K562 treated with DMSO at 1 percent for 4 hours (cell line): ENCODE results near the gene TMEM59. TPM values are rescaled to one million over a fixed set of nuclear protein-coding genes. Genes with fewer than 3 reads are reported as not detected.

Source experiments
- total RNA-seq: library from RNA; unstranded; fragments of 300-600 nt; gene quantifications from 2 replicates; pipeline ENCODE4 v1.2.3, GENCODE V29; 2022; ENCODE audit not compliant: insufficient read depth

The TMEM59 gene, protein sequence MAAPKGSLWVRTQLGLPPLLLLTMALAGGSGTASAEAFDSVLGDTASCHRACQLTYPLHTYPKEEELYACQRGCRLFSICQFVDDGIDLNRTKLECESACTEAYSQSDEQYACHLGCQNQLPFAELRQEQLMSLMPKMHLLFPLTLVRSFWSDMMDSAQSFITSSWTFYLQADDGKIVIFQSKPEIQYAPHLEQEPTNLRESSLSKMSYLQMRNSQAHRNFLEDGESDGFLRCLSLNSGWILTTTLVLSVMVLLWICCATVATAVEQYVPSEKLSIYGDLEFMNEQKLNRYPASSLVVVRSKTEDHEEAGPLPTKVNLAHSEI
- total RNA-seq, result 134 and 160 TPM in 2 replicates

DNA sequence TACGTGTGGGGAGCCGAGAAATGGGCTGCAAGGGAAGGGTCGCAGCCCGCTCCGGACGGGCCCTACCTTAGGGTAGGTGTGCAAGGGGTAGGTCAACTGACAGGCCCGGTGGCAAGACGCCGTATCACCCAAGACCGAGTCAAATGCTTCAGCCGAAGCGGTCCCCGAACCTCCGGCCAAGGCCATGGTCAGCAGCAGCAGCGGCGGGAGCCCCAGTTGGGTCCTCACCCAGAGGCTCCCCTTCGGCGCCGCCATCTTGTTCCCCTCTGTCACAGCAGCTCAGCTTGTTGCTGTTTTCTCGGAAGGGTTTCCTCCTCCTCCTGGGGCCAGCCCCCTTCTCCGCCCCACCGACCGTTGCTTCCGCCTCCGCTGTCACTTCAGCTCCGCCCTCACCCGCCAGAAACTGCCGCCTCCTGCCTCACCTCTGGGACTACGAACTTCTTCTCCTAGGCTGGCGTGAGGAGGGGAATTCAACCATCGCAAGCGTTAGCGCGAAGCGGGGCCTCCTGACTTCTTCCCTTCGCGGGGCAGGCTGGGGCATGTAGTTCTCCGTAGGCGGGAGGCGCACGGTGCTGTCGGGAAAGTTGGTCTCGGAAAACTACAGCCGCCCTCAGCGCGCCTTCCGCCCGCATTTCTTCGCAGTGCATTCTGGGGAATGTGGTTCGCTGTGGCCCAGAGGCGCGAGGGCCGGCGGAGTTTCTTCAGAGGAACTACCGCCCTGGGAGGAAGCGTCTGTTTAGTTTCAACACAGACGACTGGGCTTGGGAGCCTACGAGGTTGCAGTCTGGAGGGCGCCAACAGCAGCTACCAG is at the start of gene TMEM59, which contains the start of gene TCEANC2:
Gene TMEM59 (minus strand): TSS at position 271 of the 811 bp plus-strand sequence. CDS start 16 bp downstream, at position 255.
Gene TCEANC2 (plus strand): TSS at position 675 of the 811 bp plus-strand sequence. CDS start 815 bp downstream, outside the sequence.

DNA sequence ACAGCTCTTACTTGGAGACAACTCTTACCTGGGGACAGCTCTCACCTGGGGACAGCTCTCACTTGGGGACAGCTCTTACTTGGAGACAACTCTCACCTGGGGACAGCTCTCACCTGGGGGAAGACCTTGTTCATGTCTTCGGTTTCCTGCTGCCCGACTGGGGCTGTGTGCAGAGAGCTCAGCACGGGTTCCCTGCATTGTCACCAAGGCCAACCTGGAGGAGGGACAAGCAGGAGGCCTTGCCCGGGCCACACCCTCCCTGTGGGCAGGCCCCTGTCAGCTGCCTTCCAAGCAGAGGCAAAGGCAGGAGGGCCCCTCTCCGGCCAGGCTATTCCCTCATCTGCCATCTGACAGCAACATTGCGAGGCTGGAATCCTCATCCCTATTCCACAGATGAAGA is 35.0 kb downstream of the TMEM59 start, which contains the start of gene LDLRAD1:
Gene LDLRAD1 (minus strand): TSS at position 208 of the 400 bp plus-strand sequence. CDS start 74 bp downstream, at position 134.

Other genes starting within 250 kb of the TMEM59 start
- 16.3 and 26.2 TPM in 2 replicates for gene NDC1, start 214.9 kb downstream of the TMEM59 start, total RNA-seq
- gene YIPF1, start 163.4 kb downstream of the TMEM59 start, total RNA-seq, result 25.6 and 26.1 TPM in 2 replicates
- gene DIO1, start 159.0 kb downstream of the TMEM59 start, total RNA-seq, result 0.40 TPM in 1 of 2 replicates, not detected in the other
- 45.0 and 48.8 TPM in 2 replicates for gene IFT25, start 107.5 kb downstream of the TMEM59 start, total RNA-seq
- gene LRRC42, start 106.9 kb downstream of the TMEM59 start, total RNA-seq, result 23.8 and 30.4 TPM in 2 replicates
- not detected in 2 replicates for gene LDLRAD1, start 35.0 kb downstream of the TMEM59 start, total RNA-seq
- 4.4 and 5.5 TPM in 2 replicates for gene TCEANC2, start 404 bp upstream of the TMEM59 start, total RNA-seq
- not detected in 2 replicates for gene CDCP2, start 99.8 kb upstream of the TMEM59 start, total RNA-seq
- 6.2 and 7.7 TPM in 2 replicates for gene CYB5RL, start 146.8 kb upstream of the TMEM59 start, total RNA-seq
- 168 and 188 TPM in 2 replicates for gene MRPL37, start 147.0 kb upstream of the TMEM59 start, total RNA-seq